Loucy (cell line): ENCODE measurements around the gene CEP63.

ENCODE experiments used
- EZH2phosphoT487 ChIP-seq: fragments of 200-600 bp; IDR thresholded peaks from 2 replicates; pipeline ENCODE4 v1.6.1; 2018; ENCODE audit warnings: antibody characterized with exemption, mild to moderate bottlenecking, moderate library complexity, borderline replicate concordance
- TF ChIP-seq, protein P1 (sequence below): fragments of 200-600 bp; sonication (generic); conservative IDR thresholded peaks from 2 replicates; pipeline ENCODE4 v1.5.1; 2014; ENCODE audit warnings: mild to moderate bottlenecking, antibody characterized with exemption, low read length

DNA sequence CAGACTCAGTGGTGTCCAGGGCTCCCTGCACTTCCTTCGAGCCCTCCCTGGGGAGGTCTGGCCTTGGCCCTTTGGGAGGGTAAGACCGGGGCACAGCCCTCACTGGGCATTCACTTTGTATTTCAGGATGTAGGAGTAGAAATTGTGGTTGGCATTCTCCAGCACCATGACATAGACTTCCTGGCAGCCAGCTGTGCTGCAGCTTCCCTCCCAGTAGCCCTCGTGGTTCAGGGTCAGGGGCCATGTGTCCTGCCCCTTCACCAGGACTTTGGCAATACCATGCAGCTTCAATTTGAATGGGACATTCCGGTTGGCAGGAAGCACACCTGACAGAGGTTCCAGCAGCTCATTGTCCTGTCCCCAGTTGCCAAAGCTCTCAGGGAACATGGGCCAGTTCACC, 117.6 kb downstream of the CEP63 start:
- TF ChIP-seq, protein P1, sequence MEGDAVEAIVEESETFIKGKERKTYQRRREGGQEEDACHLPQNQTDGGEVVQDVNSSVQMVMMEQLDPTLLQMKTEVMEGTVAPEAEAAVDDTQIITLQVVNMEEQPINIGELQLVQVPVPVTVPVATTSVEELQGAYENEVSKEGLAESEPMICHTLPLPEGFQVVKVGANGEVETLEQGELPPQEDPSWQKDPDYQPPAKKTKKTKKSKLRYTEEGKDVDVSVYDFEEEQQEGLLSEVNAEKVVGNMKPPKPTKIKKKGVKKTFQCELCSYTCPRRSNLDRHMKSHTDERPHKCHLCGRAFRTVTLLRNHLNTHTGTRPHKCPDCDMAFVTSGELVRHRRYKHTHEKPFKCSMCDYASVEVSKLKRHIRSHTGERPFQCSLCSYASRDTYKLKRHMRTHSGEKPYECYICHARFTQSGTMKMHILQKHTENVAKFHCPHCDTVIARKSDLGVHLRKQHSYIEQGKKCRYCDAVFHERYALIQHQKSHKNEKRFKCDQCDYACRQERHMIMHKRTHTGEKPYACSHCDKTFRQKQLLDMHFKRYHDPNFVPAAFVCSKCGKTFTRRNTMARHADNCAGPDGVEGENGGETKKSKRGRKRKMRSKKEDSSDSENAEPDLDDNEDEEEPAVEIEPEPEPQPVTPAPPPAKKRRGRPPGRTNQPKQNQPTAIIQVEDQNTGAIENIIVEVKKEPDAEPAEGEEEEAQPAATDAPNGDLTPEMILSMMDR: no peak
- no peak for TF ChIP-seq EZH2phosphoT487
